K562 (cell line): ENCODE measurements around the gene PLCB3. TPM values are rescaled to one million over a fixed set of nuclear protein-coding genes. Genes with fewer than 3 reads are reported as not detected.

ENCODE experiments used
- HNRNPLL ChIP-seq: fragments of 200-400 bp; formaldehyde crosslinking; IDR thresholded peaks from 2 replicates; pipeline ENCODE4 v1.6.1; 2017; ENCODE audit warnings: low read length, low read depth, mild to moderate bottlenecking; ENCODE audit not compliant: poor library complexity, severe bottlenecking
- RAD21 ChIP-seq, 2 experiments: fragments of 250-450 bp in 1 of 2; fragments of 450-650 bp in 1 of 2; sonication (Bioruptor Pico) in 1 of 2; formaldehyde crosslinking in 1 of 2; IDR thresholded peaks in 1 of 2; conservative IDR thresholded peaks in 1 of 2; 2 replicates each; pipeline versions ENCODE4 v1.4.0 to v1.8.0; 2020 to 2022; ENCODE audit warnings: mild to moderate bottlenecking in 2 of 2, moderate library complexity in 1 of 2
- SAP30 ChIP-seq: fragments of 200-600 bp; sonication (generic); IDR thresholded peaks from 2 replicates; pipeline ENCODE4 v1.6.1; 2012; ENCODE audit warnings: borderline replicate concordance, low read depth, mild to moderate bottlenecking, moderate library complexity, low read length, control low read depth, inconsistent platforms; ENCODE audit not compliant: insufficient read depth, poor library complexity, severe bottlenecking
- STAT5B ChIP-seq: fragments of 250-450 bp; sonication (Bioruptor Pico); IDR thresholded peaks from 2 replicates; pipeline ENCODE4 v1.8.0; 2021; ENCODE audit warnings: mild to moderate bottlenecking, inconsistent platforms
- ZBTB7A ChIP-seq: IDR thresholded peaks from 2 replicates; pipeline ENCODE4 v1.6.1; 2011; ENCODE audit warnings: low read depth, mild to moderate bottlenecking, low read length, moderate library complexity, borderline replicate concordance; ENCODE audit not compliant: control insufficient read depth
- polyA plus RNA-seq, 8 experiments: library from polyadenylated mRNA; depleted of rRNA in 4 of 8; stranded (reverse) in 5 of 8; unstranded in 3 of 8; fragments of >200 nt; fragmentation: Nextera tagmentation in 2 of 8; fragmentation: Illumina TruSeq in 1 of 8; extraction: Ambion mirVana in 2 of 8; extraction: Trizol in 1 of 8; gene quantifications; 2 replicates each; pipeline versions ENCODE4 v1.2.1 to v1.2.3, GENCODE V29; 2011 to 2014; ENCODE audit warnings: inconsistent platforms in 1 of 8, missing spikeins in 1 of 8
- total RNA-seq, 7 experiments: library from RNA; depleted of rRNA in 6 of 7; stranded (reverse); fragments of >200 nt in 6 of 7; fragmentation: Illumina TruSeq in 2 of 7; extraction: Trizol in 2 of 7; gene quantifications; 2 replicates each; pipeline versions ENCODE4 v1.2.1 to v1.2.3, GENCODE V29; 2011 to 2021; ENCODE audit warnings: low replicate concordance in 1 of 7
- TF ChIP-seq, protein P1 (sequence below), 2 experiments: fragments of 200-800 bp in 1 of 2; sonication (Bioruptor generic) in 1 of 2; sonication (generic) in 1 of 2; formaldehyde crosslinking in 1 of 2; IDR thresholded peaks in 1 of 2; conservative IDR thresholded peaks in 1 of 2; 2 replicates each; pipeline versions ENCODE4 v1.5.0 to v1.6.1; 2016 to 2020; ENCODE audit warnings: missing compliant biosample characterization in 1 of 2, missing genetic modification characterization in 1 of 2, missing genetic modification reagents in 1 of 2
- TF ChIP-seq, protein P2 (sequence below): fragments of 200-800 bp; sonication (Bioruptor generic); IDR thresholded peaks from 2 replicates; pipeline ENCODE4 v1.6.1; 2016; ENCODE audit warnings: missing genetic modification characterization, missing compliant biosample characterization
- TF ChIP-seq, protein P3 (sequence below): fragments of 250-450 bp; sonication (Bioruptor Pico); IDR thresholded peaks from 2 replicates; pipeline ENCODE4 v1.5.0; 2021; ENCODE audit warnings: mild to moderate bottlenecking, moderate library complexity
- TF ChIP-seq, protein P4 (sequence below): IDR thresholded peaks from 2 replicates; pipeline ENCODE4 v1.6.1; 2011; ENCODE audit not compliant: insufficient read length; ENCODE audit errors: extremely low read depth
- TF ChIP-seq, protein P5 (sequence below): fragments of 450-650 bp; IDR thresholded peaks from 2 replicates; pipeline ENCODE4 v1.6.1; 2016

PLCB3 gene
- total and polyA plus RNA-seq, 9 of the 15 experiments (the other 6 are each of a cell fraction or from before 2014, with no cell fraction given) = 0.31 to 44.8 (median 14.6) TPM

DNA sequence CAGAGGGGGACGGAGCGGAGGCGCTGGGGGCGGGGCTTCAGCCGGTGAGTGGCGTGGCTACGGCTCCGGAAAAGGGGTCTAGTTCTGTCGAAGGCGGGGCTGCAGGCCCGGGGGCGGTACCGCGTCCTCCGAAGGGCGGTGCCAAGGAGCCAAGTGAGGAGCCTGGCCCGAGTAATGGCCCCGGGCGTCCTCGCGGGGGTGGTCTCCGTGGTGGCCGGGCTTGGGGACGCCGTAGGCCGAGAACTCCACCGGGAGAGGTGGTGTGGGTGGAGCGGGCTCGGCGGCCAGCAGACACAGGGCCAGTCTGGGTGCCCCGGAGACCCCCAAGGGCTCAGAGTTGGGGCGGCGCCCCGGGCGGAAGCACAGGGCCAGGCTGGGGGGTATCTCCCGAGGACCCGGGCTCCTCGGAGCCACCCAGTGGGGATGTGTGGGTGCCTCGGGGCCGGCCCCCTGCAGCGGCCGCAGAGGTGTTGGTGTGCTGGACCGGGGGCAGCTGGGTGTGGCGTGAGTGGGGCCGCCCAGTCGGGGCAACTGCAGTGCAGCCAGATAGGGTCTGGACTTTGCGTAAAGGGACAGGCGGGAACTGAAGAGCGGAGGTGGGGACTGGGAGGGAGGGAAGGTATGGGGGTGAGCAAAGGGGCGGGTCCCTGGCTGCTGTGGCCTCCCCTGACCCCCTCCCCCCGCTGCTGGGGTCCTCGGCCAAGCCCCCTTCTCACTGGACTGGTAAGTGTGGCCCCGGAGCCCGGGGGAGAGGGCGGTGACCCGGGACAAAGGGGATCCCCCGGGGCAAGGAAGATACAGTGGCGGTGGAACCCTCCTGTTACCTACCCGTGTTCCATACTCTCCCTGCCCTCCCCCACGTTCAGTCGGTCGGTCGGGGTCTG, 9.6 kb upstream of the PLCB3 start (continued):
- TF ChIP-seq, protein P1, sequence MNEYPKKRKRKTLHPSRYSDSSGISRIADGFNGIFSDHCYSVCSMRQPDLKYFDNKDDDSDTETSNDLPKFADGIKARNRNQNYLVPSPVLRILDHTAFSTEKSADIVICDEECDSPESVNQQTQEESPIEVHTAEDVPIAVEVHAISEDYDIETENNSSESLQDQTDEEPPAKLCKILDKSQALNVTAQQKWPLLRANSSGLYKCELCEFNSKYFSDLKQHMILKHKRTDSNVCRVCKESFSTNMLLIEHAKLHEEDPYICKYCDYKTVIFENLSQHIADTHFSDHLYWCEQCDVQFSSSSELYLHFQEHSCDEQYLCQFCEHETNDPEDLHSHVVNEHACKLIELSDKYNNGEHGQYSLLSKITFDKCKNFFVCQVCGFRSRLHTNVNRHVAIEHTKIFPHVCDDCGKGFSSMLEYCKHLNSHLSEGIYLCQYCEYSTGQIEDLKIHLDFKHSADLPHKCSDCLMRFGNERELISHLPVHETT (CRISPR knock-in tag; conservative IDR thresholded peaks at IDR 0.05 in 1 of 2, IDR thresholded peaks at IDR 0.05 in 1 of 2) = no peak; a peak in 1 of 4 replicates
- TF ChIP-seq SAP30 (no peak), STAT5B (no peak), RAD21 (CRISPR knock-in tag; conservative IDR thresholded peaks at IDR 0.05 in 1 of 2, IDR thresholded peaks at IDR 0.05 in 1 of 2) (0 out of 4 replicates have a peak, but pooled peaks of 1 of the 2 experiments have one; percentile 8), ZBTB7A (peak; percentile 66), HNRNPLL (peak; percentile 74)
- TF ChIP-seq, protein P2, sequence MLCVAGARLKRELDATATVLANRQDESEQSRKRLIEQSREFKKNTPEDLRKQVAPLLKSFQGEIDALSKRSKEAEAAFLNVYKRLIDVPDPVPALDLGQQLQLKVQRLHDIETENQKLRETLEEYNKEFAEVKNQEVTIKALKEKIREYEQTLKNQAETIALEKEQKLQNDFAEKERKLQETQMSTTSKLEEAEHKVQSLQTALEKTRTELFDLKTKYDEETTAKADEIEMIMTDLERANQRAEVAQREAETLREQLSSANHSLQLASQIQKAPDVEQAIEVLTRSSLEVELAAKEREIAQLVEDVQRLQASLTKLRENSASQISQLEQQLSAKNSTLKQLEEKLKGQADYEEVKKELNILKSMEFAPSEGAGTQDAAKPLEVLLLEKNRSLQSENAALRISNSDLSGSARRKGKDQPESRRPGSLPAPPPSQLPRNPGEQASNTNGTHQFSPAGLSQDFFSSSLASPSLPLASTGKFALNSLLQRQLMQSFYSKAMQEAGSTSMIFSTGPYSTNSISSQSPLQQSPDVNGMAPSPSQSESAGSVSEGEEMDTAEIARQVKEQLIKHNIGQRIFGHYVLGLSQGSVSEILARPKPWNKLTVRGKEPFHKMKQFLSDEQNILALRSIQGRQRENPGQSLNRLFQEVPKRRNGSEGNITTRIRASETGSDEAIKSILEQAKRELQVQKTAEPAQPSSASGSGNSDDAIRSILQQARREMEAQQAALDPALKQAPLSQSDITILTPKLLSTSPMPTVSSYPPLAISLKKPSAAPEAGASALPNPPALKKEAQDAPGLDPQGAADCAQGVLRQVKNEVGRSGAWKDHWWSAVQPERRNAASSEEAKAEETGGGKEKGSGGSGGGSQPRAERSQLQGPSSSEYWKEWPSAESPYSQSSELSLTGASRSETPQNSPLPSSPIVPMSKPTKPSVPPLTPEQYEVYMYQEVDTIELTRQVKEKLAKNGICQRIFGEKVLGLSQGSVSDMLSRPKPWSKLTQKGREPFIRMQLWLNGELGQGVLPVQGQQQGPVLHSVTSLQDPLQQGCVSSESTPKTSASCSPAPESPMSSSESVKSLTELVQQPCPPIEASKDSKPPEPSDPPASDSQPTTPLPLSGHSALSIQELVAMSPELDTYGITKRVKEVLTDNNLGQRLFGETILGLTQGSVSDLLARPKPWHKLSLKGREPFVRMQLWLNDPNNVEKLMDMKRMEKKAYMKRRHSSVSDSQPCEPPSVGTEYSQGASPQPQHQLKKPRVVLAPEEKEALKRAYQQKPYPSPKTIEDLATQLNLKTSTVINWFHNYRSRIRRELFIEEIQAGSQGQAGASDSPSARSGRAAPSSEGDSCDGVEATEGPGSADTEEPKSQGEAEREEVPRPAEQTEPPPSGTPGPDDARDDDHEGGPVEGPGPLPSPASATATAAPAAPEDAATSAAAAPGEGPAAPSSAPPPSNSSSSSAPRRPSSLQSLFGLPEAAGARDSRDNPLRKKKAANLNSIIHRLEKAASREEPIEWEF (CRISPR knock-in tag) = no peak
- TF ChIP-seq, protein P3, sequence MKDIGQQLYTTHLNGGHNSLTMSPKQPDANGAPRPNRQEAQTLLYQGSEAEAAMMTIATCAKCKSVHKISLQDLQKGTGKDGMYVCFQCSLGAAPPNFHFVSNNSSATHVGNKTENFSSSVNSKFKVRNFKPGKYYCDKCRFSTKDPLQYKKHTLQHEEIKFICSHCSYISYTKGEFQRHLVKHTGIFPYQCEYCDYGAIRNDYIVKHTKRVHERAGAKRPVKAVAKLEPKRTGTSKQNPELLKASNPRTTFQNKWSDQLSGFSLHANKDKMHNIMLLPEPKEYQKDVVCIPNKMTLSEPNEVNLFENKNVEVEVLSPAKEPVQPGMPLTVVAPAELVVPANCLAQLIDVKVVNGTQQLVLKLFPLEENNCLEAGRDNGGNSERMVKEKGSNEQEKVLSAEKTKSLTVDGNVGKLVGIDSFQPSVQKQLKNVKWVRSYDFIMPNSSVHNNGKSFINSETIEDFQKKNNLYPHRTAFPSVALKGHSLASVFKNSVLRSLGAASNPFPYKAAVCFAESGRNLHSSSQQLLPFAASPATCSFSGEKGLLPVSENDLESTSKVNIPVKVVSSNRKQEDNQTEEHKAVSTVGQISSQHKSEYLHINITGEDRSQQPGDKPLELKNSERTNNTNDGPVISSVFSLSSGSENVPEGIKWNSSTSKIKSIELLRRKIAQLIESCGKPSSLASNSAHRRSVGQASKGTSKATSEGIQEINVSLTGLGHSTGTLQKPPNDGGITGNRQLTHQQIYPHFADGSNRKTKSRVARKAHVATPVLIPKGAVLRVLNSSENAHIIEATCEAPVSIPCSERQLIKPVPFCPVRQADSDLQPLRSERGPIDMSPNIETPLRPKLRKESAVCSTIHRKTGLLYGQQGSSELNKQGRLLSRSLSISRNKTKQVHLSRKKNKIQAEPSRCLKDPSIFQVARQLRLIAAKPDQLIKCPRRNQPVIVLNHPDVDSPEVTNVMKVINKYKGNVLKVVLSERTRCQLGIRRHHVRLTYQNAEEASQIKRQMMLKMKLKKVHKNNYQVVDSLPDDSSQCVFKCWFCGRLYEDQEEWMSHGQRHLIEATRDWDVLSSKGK (CRISPR knock-in tag) = no peak
- TF ChIP-seq, protein P4, sequence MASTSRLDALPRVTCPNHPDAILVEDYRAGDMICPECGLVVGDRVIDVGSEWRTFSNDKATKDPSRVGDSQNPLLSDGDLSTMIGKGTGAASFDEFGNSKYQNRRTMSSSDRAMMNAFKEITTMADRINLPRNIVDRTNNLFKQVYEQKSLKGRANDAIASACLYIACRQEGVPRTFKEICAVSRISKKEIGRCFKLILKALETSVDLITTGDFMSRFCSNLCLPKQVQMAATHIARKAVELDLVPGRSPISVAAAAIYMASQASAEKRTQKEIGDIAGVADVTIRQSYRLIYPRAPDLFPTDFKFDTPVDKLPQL = no peak
- TF ChIP-seq, protein P5, sequence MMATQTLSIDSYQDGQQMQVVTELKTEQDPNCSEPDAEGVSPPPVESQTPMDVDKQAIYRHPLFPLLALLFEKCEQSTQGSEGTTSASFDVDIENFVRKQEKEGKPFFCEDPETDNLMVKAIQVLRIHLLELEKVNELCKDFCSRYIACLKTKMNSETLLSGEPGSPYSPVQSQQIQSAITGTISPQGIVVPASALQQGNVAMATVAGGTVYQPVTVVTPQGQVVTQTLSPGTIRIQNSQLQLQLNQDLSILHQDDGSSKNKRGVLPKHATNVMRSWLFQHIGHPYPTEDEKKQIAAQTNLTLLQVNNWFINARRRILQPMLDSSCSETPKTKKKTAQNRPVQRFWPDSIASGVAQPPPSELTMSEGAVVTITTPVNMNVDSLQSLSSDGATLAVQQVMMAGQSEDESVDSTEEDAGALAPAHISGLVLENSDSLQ = peak; percentile 98
